22Rv1 (cell line): ENCODE measurements around the gene SDK2.

Experiments
- CTCF ChIP-seq: fragments of 450-650 bp; IDR thresholded peaks from 2 replicates; pipeline ENCODE4 v1.5.1; 2017; ENCODE audit warnings: mild to moderate bottlenecking
- ZFX ChIP-seq: fragments of 450-650 bp; IDR thresholded peaks from 2 replicates; pipeline ENCODE4 v1.6.1; 2017; ENCODE audit warnings: antibody characterized with exemption, borderline replicate concordance

DNA sequence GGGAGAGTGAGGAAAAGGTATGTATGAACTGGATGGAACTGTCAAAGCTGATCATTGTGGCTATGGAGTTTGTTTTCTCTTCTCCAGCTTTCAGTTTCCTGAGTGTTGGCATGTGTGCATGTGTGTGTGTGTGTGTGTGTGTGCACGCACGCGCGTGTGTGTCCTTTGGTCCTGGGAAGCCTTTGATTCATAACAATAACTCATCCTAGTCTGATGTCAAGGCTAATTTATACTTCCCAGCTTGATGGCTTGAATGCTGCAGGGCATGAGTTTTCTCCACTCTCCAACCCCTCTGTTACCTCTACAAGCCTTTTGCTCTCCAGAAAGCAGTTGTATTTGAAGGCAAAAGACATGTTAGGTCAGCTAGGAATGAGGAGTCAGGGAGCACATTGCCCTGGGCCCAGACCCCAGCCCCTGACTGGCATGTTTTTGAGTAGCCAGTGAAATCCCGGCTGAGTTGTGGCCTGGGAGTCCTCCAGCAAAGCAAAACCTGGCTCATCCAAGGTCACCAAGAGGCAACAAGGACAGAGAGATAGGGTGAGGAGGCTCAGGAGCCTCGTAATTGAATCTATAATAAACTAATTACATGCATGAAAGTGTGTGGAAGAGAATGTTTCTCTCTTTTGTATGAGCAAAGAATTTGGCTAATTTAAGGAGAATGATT is 323.5 kb downstream of the SDK2 start:
- TF ChIP-seq CTCF = no peak
- TF ChIP-seq ZFX = no peak
